K562 (cell line): ENCODE data around the gene MAGED1. TPM values are rescaled to one million over a fixed set of nuclear protein-coding genes. Genes with fewer than 3 reads are reported as not detected.

Experiments used
- ATAC-seq: fragments of 200-7000 bp; cut with Tn5 transposase; 3 replicates; pipeline ENCODE4 v1.9.1; 2020; ENCODE audit warnings: moderate library complexity
- BruUV-seq: library from RNA; stranded (reverse); fragments of 400-500 nt; replicated peaks from 2 replicates; lab custom pipeline; 2021; lab: Mats Ljungman, UMichigan
- CTCF ChIA-PET: fragments of 300-600 bp; formaldehyde crosslinking; extraction: SDS; loops from one replicate; lab custom pipeline; 2021; ENCODE audit warnings: low intra/inter-chr PET ratio; lab: Yijun Ruan, JAX
- POLR2A ChIA-PET: fragments of 300-600, 350-650 bp; sonication (Branson Sonifier 250); formaldehyde crosslinking; extraction: SDS; loops from one replicate; lab custom pipeline; 2021; ENCODE audit warnings: antibody characterized with exemption, inconsistent platforms; lab: Yijun Ruan, JAX
- DNase-seq, 4 experiments: peaks; one replicate each; pipeline versions ENCODE4 v3.0.0 to v3.0.0-alpha.2; 2011 to 2018; ENCODE audit warnings: low spot score in 3 of 4, mixed read lengths in 3 of 4; ENCODE audit errors: extremely low read depth in 1 of 4
- FAIRE-seq: peaks from 2 replicates; lab custom pipeline; 2011; peaks lifted over from hg19 to GRCh38; lab: Jason Lieb, UNC
- H2AFZ ChIP-seq: 2 replicates; pipeline ENCODE4 v1.6.0; 2011; ENCODE audit warnings: low read depth, low read length, control low read depth, inconsistent platforms
- H3K27ac ChIP-seq: fragments of 200-600 bp; 3 replicates; pipeline ENCODE4 v1.8.0; 2011; ENCODE audit warnings: low read depth, mild to moderate bottlenecking, control low read depth, inconsistent platforms, low read length, moderate library complexity, mixed read lengths; ENCODE audit errors: extremely low read depth
- H3K27me3 ChIP-seq, 2 experiments: fragments of 300-600 bp in 1 of 2; 2 replicates in 1 of 2; 3 replicates in 1 of 2; pipeline versions ENCODE4 v1.6.0 to v1.8.0; 2011; ENCODE audit warnings: inconsistent platforms in 2 of 2, low read length in 2 of 2, mild to moderate bottlenecking in 1 of 2, mixed read lengths in 1 of 2, moderate library complexity in 1 of 2; ENCODE audit not compliant: control insufficient read depth in 2 of 2, insufficient read depth in 2 of 2
- H3K36me3 ChIP-seq: fragments of 300-600 bp; 3 replicates; pipeline ENCODE4 v1.8.0; 2011; ENCODE audit warnings: mild to moderate bottlenecking, low read length, inconsistent platforms; ENCODE audit not compliant: control insufficient read depth, insufficient read depth
- H3K4me1 ChIP-seq, 2 experiments: fragments of 200-600 bp in 1 of 2; replicated peaks in 1 of 2; 2 replicates in 1 of 2; 3 replicates in 1 of 2; pipeline versions ENCODE4 v1.5.1 to v1.8.0; 2011; ENCODE audit warnings: inconsistent platforms in 2 of 2, low read length in 2 of 2, mild to moderate bottlenecking in 1 of 2, mixed read lengths in 1 of 2, moderate library complexity in 1 of 2; ENCODE audit not compliant: control insufficient read depth in 2 of 2, insufficient read depth in 2 of 2
- H3K4me2 ChIP-seq: 2 replicates; pipeline ENCODE4 v1.6.1; 2011; ENCODE audit warnings: low read length, control low read depth, inconsistent platforms, mixed read lengths; ENCODE audit not compliant: insufficient read depth
- H3K4me3 ChIP-seq: fragments of 200-600 bp; sonication (generic), shearing (Covaris generic); 2 replicates; pipeline ENCODE4 v1.5.1; 2016; ENCODE audit warnings: control low read depth, inconsistent platforms
- H3K79me2 ChIP-seq: fragments of 200-600 bp; 3 replicates; pipeline ENCODE4 v1.8.0; 2011; ENCODE audit warnings: low read length, inconsistent platforms; ENCODE audit not compliant: control insufficient read depth, insufficient read depth
- H3K9ac ChIP-seq, 2 experiments: 2 replicates each; pipeline versions ENCODE4 v1.6.0 to v1.6.1; 2011; ENCODE audit warnings: low read depth in 2 of 2, low read length in 2 of 2, control low read depth in 1 of 2, inconsistent platforms in 1 of 2, mild to moderate bottlenecking in 1 of 2, mixed read lengths in 1 of 2; ENCODE audit not compliant: insufficient read depth in 1 of 2
- H3K9me1 ChIP-seq: one replicate; pipeline ENCODE4 v1.6.0; 2011; ENCODE audit warnings: inconsistent platforms, mild to moderate bottlenecking, low read length, moderate library complexity; ENCODE audit not compliant: control insufficient read depth, insufficient read depth
- H3K9me3 ChIP-seq: replicated peaks from 2 replicates; pipeline ENCODE4 v1.5.1; 2011; ENCODE audit warnings: low read depth, low read length, inconsistent platforms; ENCODE audit not compliant: control insufficient read depth, insufficient read depth
- H4K20me1 ChIP-seq: replicated peaks from 2 replicates; pipeline ENCODE4 v1.6.1; 2011; ENCODE audit warnings: low read length, inconsistent platforms, mixed read lengths; ENCODE audit not compliant: control insufficient read depth, insufficient read depth
- C11orf30 ChIP-seq: fragments of 450-650 bp; IDR thresholded peaks from 2 replicates; pipeline ENCODE4 v1.6.1; 2016; ENCODE audit warnings: low read depth, mild to moderate bottlenecking
- MLX ChIP-seq, 2 experiments: fragments of 450-650 bp in 1 of 2; sonication (generic) in 1 of 2; formaldehyde crosslinking; conservative IDR thresholded peaks; 2 replicates each; pipeline versions ENCODE4 v1.4.0 to v1.8.1; 2020 to 2022; ENCODE audit warnings: mild to moderate bottlenecking in 1 of 2, missing genetic modification reagents in 1 of 2
- NR4A1 ChIP-seq, 2 experiments: fragments of 250-450 bp in 1 of 2; fragments of 450-650 bp in 1 of 2; sonication (Bioruptor Pico) in 1 of 2; IDR thresholded peaks; 2 replicates each; pipeline versions ENCODE4 v1.4.0 to v1.6.1; 2016 to 2020; ENCODE audit warnings: mild to moderate bottlenecking in 2 of 2, missing compliant biosample characterization in 1 of 2, missing genetic modification characterization in 1 of 2, moderate library complexity in 1 of 2
- RBM14 ChIP-seq: fragments of 200-400 bp; formaldehyde crosslinking; IDR thresholded peaks from 2 replicates; pipeline ENCODE4 v1.6.1; 2018; ENCODE audit warnings: low read depth, mild to moderate bottlenecking, low read length, moderate library complexity, borderline replicate concordance; ENCODE audit not compliant: insufficient read depth
- ZBTB11 ChIP-seq, 3 experiments: fragments of 200-800 bp in 1 of 3; fragments of 250-450 bp in 1 of 3; fragments of 450-650 bp in 1 of 3; sonication (Bioruptor Pico) in 1 of 3; sonication (Bioruptor generic) in 1 of 3; formaldehyde crosslinking in 1 of 3; IDR thresholded peaks; 2 replicates each; pipeline versions ENCODE4 v1.6.1 to v1.8.0; 2016 to 2022; ENCODE audit warnings: mild to moderate bottlenecking in 2 of 3, missing genetic modification characterization in 2 of 3, missing compliant biosample characterization in 1 of 3, moderate library complexity in 1 of 3
- WGBS: fragments of 100-300 bp; shearing (Covaris generic); methylation state at CpG from one replicate; pipeline ENCODE4 v1.1.6; 2016; ENCODE audit warnings: low coverage, mixed read lengths; ENCODE audit not compliant: insufficient coverage; ENCODE audit errors: missing lambda C conversion rate; 5-methylcytosine and 5-hydroxymethylcytosine counted together
- in situ Hi-C: fragments of 300-500 bp; cut with MboI; formaldehyde crosslinking; loops from 4 replicates; pipeline ENCODE4 v1.15.0; 2018; ENCODE audit warnings: inconsistent platforms, mixed read lengths
- intact Hi-C: fragments of 100-400 bp; cut with micrococcal nuclease; formaldehyde crosslinking; loops from 2 replicates; pipeline ENCODE4 v1.14.2; 2022
- polyA plus RNA-seq, 8 experiments: library from polyadenylated mRNA; depleted of rRNA in 4 of 8; stranded (reverse) in 5 of 8; unstranded in 3 of 8; fragments of >200 nt; fragmentation: Nextera tagmentation in 2 of 8; fragmentation: Illumina TruSeq in 1 of 8; extraction: Ambion mirVana in 2 of 8; extraction: Trizol in 1 of 8; gene quantifications; 2 replicates each; pipeline versions ENCODE4 v1.2.1 to v1.2.3, GENCODE V29; 2011 to 2014; ENCODE audit warnings: inconsistent platforms in 1 of 8, missing spikeins in 1 of 8
- total RNA-seq, 7 experiments: library from RNA; depleted of rRNA in 6 of 7; stranded (reverse); fragments of >200 nt in 6 of 7; fragmentation: Illumina TruSeq in 2 of 7; extraction: Trizol in 2 of 7; gene quantifications; 2 replicates each; pipeline versions ENCODE4 v1.2.1 to v1.2.3, GENCODE V29; 2011 to 2021; ENCODE audit warnings: low replicate concordance in 1 of 7
- TF ChIP-seq, protein P1 (sequence below), 2 experiments: fragments of 450-650 bp; IDR thresholded peaks; 2 replicates each; pipeline ENCODE4 v1.6.1; 2018; ENCODE audit warnings: mild to moderate bottlenecking in 2 of 2, low read depth in 1 of 2; ENCODE audit not compliant: partially characterized antibody in 2 of 2
- TF ChIP-seq, protein P2 (sequence below): IDR thresholded peaks from 3 replicates; pipeline ENCODE4 v1.6.1; 2011; ENCODE audit warnings: borderline replicate concordance, mild to moderate bottlenecking; ENCODE audit not compliant: insufficient read length, insufficient read depth

Gene MAGED1
- total and polyA plus RNA-seq, 9 of the 15 experiments (the other 6 are each of a cell fraction or from before 2014, with no cell fraction given), result 5.7 to 41.2 (median 12.7) TPM

DNA sequence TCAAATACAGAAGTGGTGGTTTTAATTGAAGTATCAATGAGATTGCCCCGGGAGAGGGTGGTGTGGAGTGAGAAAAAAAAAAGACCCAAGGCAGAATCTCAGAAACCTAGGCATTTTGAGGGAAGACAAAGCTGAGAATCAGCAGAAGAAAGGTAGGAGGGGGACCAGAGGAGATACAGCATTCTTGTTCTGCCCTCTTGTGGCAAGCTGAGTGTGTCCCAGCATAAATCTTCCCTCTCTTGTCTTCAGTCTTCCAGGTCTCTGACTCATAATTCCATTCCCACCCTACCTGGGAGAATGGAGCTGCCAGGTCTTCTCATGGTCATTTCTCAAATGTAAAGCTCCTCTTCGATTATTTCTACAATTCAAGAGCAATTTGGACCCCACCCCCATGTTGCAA lies 32.7 kb upstream of the MAGED1 start (continued):
- 0 out of 6 replicates have a peak, but pooled peaks of 1 of the 3 experiments have one; percentile 25 for TF ChIP-seq ZBTB11 (CRISPR knock-in tag; IDR thresholded peaks at IDR 0.05)
- no peak for TF ChIP-seq RBM14

DNA sequence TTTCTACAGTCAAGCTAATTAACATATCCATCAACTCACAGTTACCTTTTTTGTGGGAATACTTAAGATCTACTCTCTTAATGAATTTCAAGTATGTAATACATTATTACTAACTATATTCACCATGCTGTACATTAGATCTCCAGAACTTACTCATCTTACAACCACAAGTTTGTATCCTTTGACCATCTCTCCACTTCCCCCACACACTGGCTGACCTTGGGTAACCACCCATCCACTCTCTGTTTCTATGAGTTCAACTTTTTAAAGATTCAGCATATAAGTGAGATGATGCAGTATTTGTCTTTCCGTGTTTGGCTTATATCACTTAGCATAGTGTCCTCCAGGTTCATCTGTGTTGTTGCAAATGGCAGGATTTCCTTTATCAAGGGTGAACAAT lies 30.5 kb upstream of the MAGED1 start:
- Histone ChIP-seq H2AFZ (no peak overlapping the region), H3K9me1 (no peaks in the 10 kb centered on the region), H3K4me3 (no peak overlapping the region), H3K9ac (no peak overlapping the region), H3K4me1 (no peaks in the 10 kb centered on the region), H3K9me3 (no peaks in the 10 kb centered on the region), H3K79me2 (no peaks in the 10 kb centered on the region; the same call in 2 of the 3 replicates)
- ATAC-seq (no peak), DNase-seq (no peak)
- POLR2A ChIA-PET, result no interaction called here
- intact Hi-C loops, result no loop called here
- TF ChIP-seq, protein P1, sequence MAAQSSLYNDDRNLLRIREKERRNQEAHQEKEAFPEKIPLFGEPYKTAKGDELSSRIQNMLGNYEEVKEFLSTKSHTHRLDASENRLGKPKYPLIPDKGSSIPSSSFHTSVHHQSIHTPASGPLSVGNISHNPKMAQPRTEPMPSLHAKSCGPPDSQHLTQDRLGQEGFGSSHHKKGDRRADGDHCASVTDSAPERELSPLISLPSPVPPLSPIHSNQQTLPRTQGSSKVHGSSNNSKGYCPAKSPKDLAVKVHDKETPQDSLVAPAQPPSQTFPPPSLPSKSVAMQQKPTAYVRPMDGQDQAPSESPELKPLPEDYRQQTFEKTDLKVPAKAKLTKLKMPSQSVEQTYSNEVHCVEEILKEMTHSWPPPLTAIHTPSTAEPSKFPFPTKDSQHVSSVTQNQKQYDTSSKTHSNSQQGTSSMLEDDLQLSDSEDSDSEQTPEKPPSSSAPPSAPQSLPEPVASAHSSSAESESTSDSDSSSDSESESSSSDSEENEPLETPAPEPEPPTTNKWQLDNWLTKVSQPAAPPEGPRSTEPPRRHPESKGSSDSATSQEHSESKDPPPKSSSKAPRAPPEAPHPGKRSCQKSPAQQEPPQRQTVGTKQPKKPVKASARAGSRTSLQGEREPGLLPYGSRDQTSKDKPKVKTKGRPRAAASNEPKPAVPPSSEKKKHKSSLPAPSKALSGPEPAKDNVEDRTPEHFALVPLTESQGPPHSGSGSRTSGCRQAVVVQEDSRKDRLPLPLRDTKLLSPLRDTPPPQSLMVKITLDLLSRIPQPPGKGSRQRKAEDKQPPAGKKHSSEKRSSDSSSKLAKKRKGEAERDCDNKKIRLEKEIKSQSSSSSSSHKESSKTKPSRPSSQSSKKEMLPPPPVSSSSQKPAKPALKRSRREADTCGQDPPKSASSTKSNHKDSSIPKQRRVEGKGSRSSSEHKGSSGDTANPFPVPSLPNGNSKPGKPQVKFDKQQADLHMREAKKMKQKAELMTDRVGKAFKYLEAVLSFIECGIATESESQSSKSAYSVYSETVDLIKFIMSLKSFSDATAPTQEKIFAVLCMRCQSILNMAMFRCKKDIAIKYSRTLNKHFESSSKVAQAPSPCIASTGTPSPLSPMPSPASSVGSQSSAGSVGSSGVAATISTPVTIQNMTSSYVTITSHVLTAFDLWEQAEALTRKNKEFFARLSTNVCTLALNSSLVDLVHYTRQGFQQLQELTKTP (IDR thresholded peaks at IDR 0.05; ENCODE audit: low read depth in 1 of 2, partially characterized antibody in 2 of 2), result no peak
- TF ChIP-seq MLX (CRISPR knock-in tag; conservative IDR thresholded peaks at IDR 0.05) (no peak), NR4A1 (CRISPR knock-in tag; IDR thresholded peaks at IDR 0.05) (no peak), NR4A1 (tag; IDR thresholded peaks at IDR 0.05) (no peak), C11orf30 (no peak)
- TF ChIP-seq, protein P2, sequence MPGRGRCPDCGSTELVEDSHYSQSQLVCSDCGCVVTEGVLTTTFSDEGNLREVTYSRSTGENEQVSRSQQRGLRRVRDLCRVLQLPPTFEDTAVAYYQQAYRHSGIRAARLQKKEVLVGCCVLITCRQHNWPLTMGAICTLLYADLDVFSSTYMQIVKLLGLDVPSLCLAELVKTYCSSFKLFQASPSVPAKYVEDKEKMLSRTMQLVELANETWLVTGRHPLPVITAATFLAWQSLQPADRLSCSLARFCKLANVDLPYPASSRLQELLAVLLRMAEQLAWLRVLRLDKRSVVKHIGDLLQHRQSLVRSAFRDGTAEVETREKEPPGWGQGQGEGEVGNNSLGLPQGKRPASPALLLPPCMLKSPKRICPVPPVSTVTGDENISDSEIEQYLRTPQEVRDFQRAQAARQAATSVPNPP, result no peak
- TF ChIP-seq, all 486 proteins: peak for 0
- H3K36me3 ChIP-seq, result no peaks in the 10 kb centered on the region
- in situ Hi-C loops, result no loop called here
- no peak overlapping the region for H3K4me2 ChIP-seq
- no peak for FAIRE-seq
- no peak overlapping the region for H3K27ac ChIP-seq
- WGBS, result 33% methylated on average over 1 of the region's 1 CpG
- CTCF ChIA-PET, result no interaction called here
- no TSS peak for BruUV-seq
- H4K20me1 ChIP-seq, result no peaks in the 10 kb centered on the region
- H3K27me3 ChIP-seq, result no peaks in the 10 kb centered on the region
